ENCODE measurements around the gene LRCH2. TPM values are rescaled to one million over a fixed set of nuclear protein-coding genes. Genes with fewer than 3 reads are reported as not detected.

Gene LRCH2
- total RNA-seq, 4 donors from 2014 or later, result 0.11 to 3.8 (median 0.45) TPM

DNA sequence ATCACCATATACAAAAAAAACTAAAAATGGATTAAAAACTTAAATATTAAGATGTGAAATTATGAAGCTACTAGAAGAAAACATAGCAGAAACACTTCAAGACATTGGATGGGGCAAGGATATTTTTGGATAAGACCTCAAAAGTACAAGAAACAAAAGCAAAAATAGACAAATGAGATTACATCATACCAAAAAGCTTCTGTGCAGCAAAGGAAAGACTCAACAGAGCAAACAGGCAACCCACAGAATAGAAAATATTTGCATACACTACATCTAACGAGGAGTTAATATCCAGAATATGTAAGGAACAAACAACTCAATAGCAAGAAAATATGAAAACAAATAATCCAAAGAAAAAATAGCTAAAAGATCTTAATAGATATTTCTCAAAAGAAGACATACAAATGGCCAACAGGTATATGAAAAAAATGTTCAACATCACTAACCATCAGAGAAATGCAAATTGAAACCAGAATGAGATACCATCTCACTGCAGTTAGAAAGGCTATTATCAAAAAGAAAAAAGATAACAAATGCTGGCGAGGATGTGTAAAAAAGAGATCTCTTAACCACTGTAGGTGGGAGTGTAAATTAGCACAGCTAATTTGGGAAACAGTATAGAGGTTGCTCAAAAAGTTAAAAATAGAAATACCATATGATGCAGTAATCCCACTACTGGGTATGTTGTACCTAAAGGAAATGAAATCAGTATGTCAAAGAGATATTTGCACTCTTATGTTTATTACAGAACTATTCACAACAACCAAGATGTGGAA, 17.8 kb upstream of the LRCH2 start:
- no peak for DNase-seq
- no peaks in the 10 kb centered on the region for H3K4me1 ChIP-seq
- H3K36me3 ChIP-seq, result no peaks in the 10 kb centered on the region
- TF ChIP-seq CTCF (IDR thresholded peaks at IDR 0.05) (no peak), POLR2A (IDR thresholded peaks at IDR 0.05) (no peak)
- H3K27ac ChIP-seq, result no peak overlapping the region
- no peaks in the 10 kb centered on the region for H3K9me3 ChIP-seq
- WGBS, 2 donors, result 47 to 71% methylated on average over 2 of the region's 2 CpGs
- intact Hi-C loops (cut with DNase I), result no loop called here
- no peak overlapping the region for H3K4me3 ChIP-seq
- no peaks in the 10 kb centered on the region for H3K27me3 ChIP-seq

GRCh38 chrX:115237056-115237455, 3.2 kb upstream of the LRCH2 start:
- no peak overlapping the region for H3K27ac ChIP-seq
- H3K4me1 ChIP-seq, result no peaks in the 10 kb centered on the region
- no peaks in the 10 kb centered on the region for H3K36me3 ChIP-seq
- intact Hi-C loops (cut with DNase I), result no loop called here
- DNase-seq, result no peak
- no peak for TF ChIP-seq POLR2A (IDR thresholded peaks at IDR 0.05)
- no peak for TF ChIP-seq CTCF (IDR thresholded peaks at IDR 0.05)
- H3K27me3 ChIP-seq, result peaks cover 0 to 11% (median 0%) of the 10 kb centered on the region in 4 donors
- H3K4me3 ChIP-seq, result no peak overlapping the region
- H3K9me3 ChIP-seq, result no peaks in the 10 kb centered on the region
- WGBS, 2 donors, result 0 to 14% methylated on average over 1 of the region's 1 CpG

DNA sequence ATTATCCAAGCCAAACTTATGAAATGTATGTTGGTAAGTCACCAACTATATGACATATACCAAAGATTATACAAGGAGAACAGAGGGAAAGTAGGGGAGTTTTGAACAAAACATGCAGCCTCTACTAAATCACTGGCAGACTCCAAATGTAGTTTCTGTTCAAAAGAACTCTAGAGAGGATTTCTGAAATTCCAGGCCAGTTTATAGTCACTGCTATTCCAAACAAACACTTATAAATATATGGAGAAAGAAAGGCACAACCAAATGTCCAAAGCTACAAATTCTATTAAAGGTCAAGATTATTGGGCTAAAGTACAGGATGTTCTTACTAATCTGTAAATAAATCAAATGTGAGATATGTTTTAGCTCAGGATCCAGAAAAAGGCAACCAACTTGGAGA, 2.7 kb upstream of the LRCH2 start:
- no peak overlapping the region for H3K4me3 ChIP-seq
- intact Hi-C loops (cut with DNase I), result no loop called here
- peaks cover 0 to 11% (median 0%) of the 10 kb centered on the region in 4 donors for H3K27me3 ChIP-seq
- no peaks in the 10 kb centered on the region for H3K36me3 ChIP-seq
- DNase-seq, result no peak
- no peak overlapping the region for H3K27ac ChIP-seq
- no peaks in the 10 kb centered on the region for H3K4me1 ChIP-seq
- TF ChIP-seq CTCF (IDR thresholded peaks at IDR 0.05) (no peak), POLR2A (IDR thresholded peaks at IDR 0.05) (no peak)
- H3K9me3 ChIP-seq, result no peaks in the 10 kb centered on the region

GRCh38 chrX:115234461-115234860, 565 bp upstream of the LRCH2 start:
- Histone ChIP-seq H3K27ac (peak overlapping the region in 3 of 4 donors; percentile 51 to 78 (median 64)), H3K9me3 (no peaks in the 10 kb centered on the region), H3K4me3 (peak overlapping the region in 3 of 4 donors; percentile 45 to 65 (median 50)), H3K27me3 (peaks cover 0 to 11% (median 0%) of the 10 kb centered on the region in 4 donors), H3K36me3 (no peaks in the 10 kb centered on the region), H3K4me1 (no peaks in the 10 kb centered on the region)
- intact Hi-C loops (cut with DNase I), result no loop called here
- 15 to 18% methylated on average over 3 of the region's 3 CpGs for WGBS, 2 donors
- no peak for DNase-seq
- no peak for TF ChIP-seq POLR2A (IDR thresholded peaks at IDR 0.05)
- no peak for TF ChIP-seq CTCF (IDR thresholded peaks at IDR 0.05)

- peaks cover 0 to 11% (median 0%) of the 10 kb centered on the region in 4 donors for H3K27me3 ChIP-seq
- H3K4me3 ChIP-seq, result peak overlapping the region; percentile 18 to 65 (median 48)
- no peaks in the 10 kb centered on the region for H3K9me3 ChIP-seq
- H3K4me1 ChIP-seq, result no peaks in the 10 kb centered on the region
- H3K36me3 ChIP-seq, result no peaks in the 10 kb centered on the region
- intact Hi-C loops (cut with DNase I), result no loop called here
- TF ChIP-seq CTCF (IDR thresholded peaks at IDR 0.05), result no peak
- TF ChIP-seq POLR2A (IDR thresholded peaks at IDR 0.05), result no peak
- WGBS, 2 donors, result 7 to 18% methylated on average over 6 of the region's 6 CpGs
- no peak for DNase-seq
- H3K27ac ChIP-seq, result peak overlapping the region in 2 of 4 donors; percentile 64 to 78
These were observed 881 bp downstream of the LRCH2 start for GRCh38 chrX:115232933-115233496.

Data from esophagus squamous epithelium (tissue), 5 donors.